Measurements from ENCODE around the gene RAB11FIP3. TPM values are rescaled to one million over a fixed set of nuclear protein-coding genes. Genes with fewer than 3 reads are reported as not detected.

Gene RAB11FIP3
- total RNA-seq, 1 experiment from 2014 or later: 12.7 TPM

GRCh38 chr16:561957-562938 is 136.8 kb downstream of the RAB11FIP3 start:
- H3K4me3 ChIP-seq (ENCODE audit: low read length): no peak overlapping the region
- POLR2A ChIA-PET (ENCODE audit: unreplicated experiment): no interaction called here
- H3K4me1 ChIP-seq (ENCODE audit: insufficient read depth, low read length): no peaks in the 10 kb centered on the region
- H3K36me3 ChIP-seq (ENCODE audit: low read depth, low read length): no peaks in the 10 kb centered on the region
- H3K27ac ChIP-seq (ENCODE audit: low read length): no peak overlapping the region
- H3K9me2 ChIP-seq (replicated peaks; ENCODE audit: low read length): no peaks in the 10 kb centered on the region
- no peaks in the 10 kb centered on the region for H3F3A ChIP-seq (ENCODE audit: low read length, unreplicated experiment)
- no peaks in the 10 kb centered on the region for H3K9me3 ChIP-seq (ENCODE audit: low read length)
- H3K4me2 ChIP-seq (ENCODE audit: low read length): no peak overlapping the region
- ATAC-seq: no peak
- BruUV-seq (replicated peaks): no TSS peak
- no peaks in the 10 kb centered on the region for H3K79me2 ChIP-seq (ENCODE audit: low read length)
- DNase-seq: no peak
- no peak overlapping the region for H3K9ac ChIP-seq (ENCODE audit: low read length)
- intact Hi-C loops (cut with micrococcal nuclease): no loop called here
- peaks cover 13% of the 10 kb centered on the region for H3K27me3 ChIP-seq (ENCODE audit: low read length)
- H2AFZ ChIP-seq (ENCODE audit: low read length): no peak overlapping the region
- no peaks in the 10 kb centered on the region for H4K20me1 ChIP-seq (ENCODE audit: low read length)
- CTCF ChIA-PET: interaction anchor here (0.6 kb wide), 1 partner anchor 8 kb away, joined by 5 read pairs; no protein-coding TSS in a partner anchor
- no peak for TF ChIP-seq EZH2 (IDR thresholded peaks at IDR 0.05; ENCODE audit: low read length, unreplicated experiment)

DNA sequence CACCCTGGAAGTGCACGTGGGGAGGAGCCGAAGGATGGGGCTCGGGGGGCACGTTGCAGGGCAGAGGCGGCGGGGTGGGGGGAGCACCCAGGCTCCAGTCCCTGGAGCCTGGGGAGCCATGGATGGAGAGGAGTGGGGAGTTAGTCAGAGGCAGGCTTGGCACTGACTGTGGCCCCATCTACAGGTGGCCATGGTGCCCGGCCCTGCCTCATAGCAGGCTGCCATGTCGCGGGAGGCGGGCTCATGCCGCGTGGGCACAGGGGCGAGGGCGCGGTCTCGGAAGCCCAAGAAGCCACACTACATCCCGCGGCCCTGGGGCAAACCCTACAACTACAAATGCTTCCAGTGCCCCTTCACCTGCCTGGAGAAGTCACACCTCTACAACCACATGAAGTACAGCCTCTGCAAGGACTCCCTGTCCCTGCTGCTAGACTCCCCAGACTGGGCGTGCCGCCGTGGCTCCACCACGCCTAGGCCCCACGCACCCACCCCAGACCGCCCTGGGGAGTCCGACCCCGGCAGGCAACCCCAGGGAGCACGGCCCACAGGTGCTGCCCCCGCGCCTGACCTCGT is 137.7 kb downstream of the RAB11FIP3 start:
- Histone ChIP-seq H3K4me2 (ENCODE audit: low read length) (no peak overlapping the region), H4K20me1 (ENCODE audit: low read length) (no peaks in the 10 kb centered on the region), H3K27me3 (ENCODE audit: low read length) (peaks cover 13% of the 10 kb centered on the region), H3K9me2 (replicated peaks; ENCODE audit: low read length) (no peaks in the 10 kb centered on the region), H3K4me3 (ENCODE audit: low read length) (no peak overlapping the region), H3F3A (ENCODE audit: low read length, unreplicated experiment) (no peaks in the 10 kb centered on the region), H3K4me1 (ENCODE audit: insufficient read depth, low read length) (no peaks in the 10 kb centered on the region), H3K9ac (ENCODE audit: low read length) (no peak overlapping the region), H3K9me3 (ENCODE audit: low read length) (no peaks in the 10 kb centered on the region), H3K36me3 (ENCODE audit: low read depth, low read length) (no peaks in the 10 kb centered on the region), H2AFZ (ENCODE audit: low read length) (no peak overlapping the region), H3K27ac (ENCODE audit: low read length) (no peak overlapping the region), H3K79me2 (ENCODE audit: low read length) (no peaks in the 10 kb centered on the region)
- TF ChIP-seq EZH2phosphoT487 (IDR thresholded peaks at IDR 0.05; ENCODE audit: borderline replicate concordance, low read length): no peak
- no peak for TF ChIP-seq CTCF (conservative IDR thresholded peaks at IDR 0.05; ENCODE audit: low read depth, low read length)
- TF ChIP-seq EZH2 (IDR thresholded peaks at IDR 0.05; ENCODE audit: low read length, unreplicated experiment): no peak
- no TSS peak for BruUV-seq (replicated peaks)
- CTCF ChIA-PET: interaction anchor here (0.6 kb wide), 1 partner anchor 9 kb away, joined by 5 read pairs; no protein-coding TSS in a partner anchor
- POLR2A ChIA-PET (ENCODE audit: unreplicated experiment): no interaction called here
- intact Hi-C loops (cut with micrococcal nuclease): no loop called here
- DNase-seq (no peak), ATAC-seq (no peak)

GRCh38 chr16:564690-565418 is 139.4 kb downstream of the RAB11FIP3 start:
- H3K4me3 ChIP-seq (ENCODE audit: low read length): no peak overlapping the region
- H3K4me2 ChIP-seq (ENCODE audit: low read length): no peak overlapping the region
- no peak for DNase-seq
- intact Hi-C loops (cut with micrococcal nuclease): no loop called here
- H3K4me1 ChIP-seq (ENCODE audit: insufficient read depth, low read length): peaks cover 6% of the 10 kb centered on the region; the same call in 1 of the 2 replicates
- no peak overlapping the region for H3K9ac ChIP-seq (ENCODE audit: low read length)
- H3K36me3 ChIP-seq (ENCODE audit: low read depth, low read length): no peaks in the 10 kb centered on the region
- H2AFZ ChIP-seq (ENCODE audit: low read length): no peak overlapping the region
- ATAC-seq: no peak
- H3K9me3 ChIP-seq (ENCODE audit: low read length): no peaks in the 10 kb centered on the region
- H4K20me1 ChIP-seq (ENCODE audit: low read length): no peaks in the 10 kb centered on the region
- no peak overlapping the region for H3K27ac ChIP-seq (ENCODE audit: low read length)
- peaks cover 5% of the 10 kb centered on the region; the same call in 1 of the 2 replicates for H3K27me3 ChIP-seq (ENCODE audit: low read length)
- H3K79me2 ChIP-seq (ENCODE audit: low read length): no peaks in the 10 kb centered on the region
- H3K9me2 ChIP-seq (replicated peaks; ENCODE audit: low read length): no peaks in the 10 kb centered on the region
- CTCF ChIA-PET: no interaction called here
- no peaks in the 10 kb centered on the region for H3F3A ChIP-seq (ENCODE audit: low read length, unreplicated experiment)
- POLR2A ChIA-PET (ENCODE audit: unreplicated experiment): no interaction called here
- no TSS peak for BruUV-seq (replicated peaks)
- TF ChIP-seq CTCF (conservative IDR thresholded peaks at IDR 0.05; ENCODE audit: low read depth, low read length) (no peak), EZH2phosphoT487 (IDR thresholded peaks at IDR 0.05; ENCODE audit: borderline replicate concordance, low read length) (no peak), EZH2 (IDR thresholded peaks at IDR 0.05; ENCODE audit: low read length, unreplicated experiment) (no peak)
